HG03575 (cell line): ENCODE data around the gene CDA.

Experiments used
- ATAC-seq: cut with Tn5 transposase; IDR thresholded peaks from one replicate; pipeline ENCODE4 v1.9.1; 2021; ENCODE audit not compliant: unreplicated experiment, insufficient number of reproducible peaks, low FRiP score; ENCODE audit errors: extremely low read depth

The CDA gene

GRCh38 chr1:20666146-20666545, 77.2 kb downstream of the CDA start:
- ATAC-seq: no peak

- no peak for ATAC-seq
Measured at GRCh38 chr1:20666804-20667203, 77.9 kb downstream of the CDA start.
